ENCODE measurements around the gene NUDT15.

NUDT15 gene

DNA sequence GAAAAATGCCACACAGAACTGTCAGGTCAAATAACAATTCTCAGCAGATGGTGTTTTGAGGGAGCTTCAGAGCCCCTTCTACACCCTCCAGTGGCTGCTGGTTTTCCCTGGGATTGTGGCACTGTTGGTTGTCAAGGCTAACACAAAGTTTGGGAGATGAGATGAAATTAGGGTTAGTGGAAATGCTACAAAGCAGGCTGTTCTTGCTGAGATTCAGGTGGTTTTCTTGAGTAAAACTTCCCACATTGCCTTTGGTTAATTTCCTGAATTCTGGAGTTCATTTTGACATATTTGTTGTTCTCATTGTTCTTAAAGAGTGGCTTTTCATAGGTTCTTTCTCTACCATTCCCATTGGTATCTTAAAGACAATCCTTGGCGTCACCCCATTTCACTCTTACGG lies 35.3 kb downstream of the NUDT15 start:
- no peaks in the 10 kb centered on the region for H3K4me1 ChIP-seq (ENCODE audit: insufficient read depth, poor library complexity, severe bottlenecking)
- peaks cover 93% of the 10 kb centered on the region for H3K36me3 ChIP-seq (ENCODE audit: low read depth)
- no peak for DNase-seq (ENCODE audit: low spot score)
- TF ChIP-seq, protein P1, sequence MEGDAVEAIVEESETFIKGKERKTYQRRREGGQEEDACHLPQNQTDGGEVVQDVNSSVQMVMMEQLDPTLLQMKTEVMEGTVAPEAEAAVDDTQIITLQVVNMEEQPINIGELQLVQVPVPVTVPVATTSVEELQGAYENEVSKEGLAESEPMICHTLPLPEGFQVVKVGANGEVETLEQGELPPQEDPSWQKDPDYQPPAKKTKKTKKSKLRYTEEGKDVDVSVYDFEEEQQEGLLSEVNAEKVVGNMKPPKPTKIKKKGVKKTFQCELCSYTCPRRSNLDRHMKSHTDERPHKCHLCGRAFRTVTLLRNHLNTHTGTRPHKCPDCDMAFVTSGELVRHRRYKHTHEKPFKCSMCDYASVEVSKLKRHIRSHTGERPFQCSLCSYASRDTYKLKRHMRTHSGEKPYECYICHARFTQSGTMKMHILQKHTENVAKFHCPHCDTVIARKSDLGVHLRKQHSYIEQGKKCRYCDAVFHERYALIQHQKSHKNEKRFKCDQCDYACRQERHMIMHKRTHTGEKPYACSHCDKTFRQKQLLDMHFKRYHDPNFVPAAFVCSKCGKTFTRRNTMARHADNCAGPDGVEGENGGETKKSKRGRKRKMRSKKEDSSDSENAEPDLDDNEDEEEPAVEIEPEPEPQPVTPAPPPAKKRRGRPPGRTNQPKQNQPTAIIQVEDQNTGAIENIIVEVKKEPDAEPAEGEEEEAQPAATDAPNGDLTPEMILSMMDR (IDR thresholded peaks at IDR 0.05; ENCODE audit: poor library complexity, severe bottlenecking), result no peak
- ATAC-seq (ENCODE audit: low read depth), result no peak
- H3K4me3 ChIP-seq (ENCODE audit: severe bottlenecking), result no peak overlapping the region
- no peaks in the 10 kb centered on the region for H3K27me3 ChIP-seq (ENCODE audit: insufficient read depth, poor library complexity, severe bottlenecking)
- H3K27ac ChIP-seq (ENCODE audit: poor library complexity, severe bottlenecking), result no peak overlapping the region
- peaks cover 3% of the 10 kb centered on the region for H3K9me3 ChIP-seq (ENCODE audit: severe bottlenecking)

DNA sequence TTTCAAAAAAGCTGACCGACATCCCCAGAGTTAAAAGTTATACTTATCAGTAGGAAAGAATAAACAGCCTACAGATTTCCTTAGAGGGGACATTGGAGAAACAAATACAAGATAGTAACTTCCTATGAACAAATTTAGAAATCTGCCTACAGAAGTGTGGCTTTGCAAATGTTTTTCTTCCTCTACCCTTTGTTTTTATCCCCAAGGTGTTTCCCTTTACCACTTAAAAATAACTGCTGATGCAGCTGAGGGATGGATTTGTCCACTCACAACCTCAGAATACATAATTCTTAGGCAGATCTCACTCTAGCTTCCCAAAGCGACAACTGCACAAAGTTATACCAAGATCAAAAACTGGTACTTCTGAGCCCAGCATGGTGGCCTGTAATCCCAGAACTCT lies 36.5 kb downstream of the NUDT15 start:
- no peak for ATAC-seq (ENCODE audit: low read depth)
- no peaks in the 10 kb centered on the region for H3K27me3 ChIP-seq (ENCODE audit: insufficient read depth, poor library complexity, severe bottlenecking)
- H3K4me3 ChIP-seq (ENCODE audit: severe bottlenecking), result no peak overlapping the region
- TF ChIP-seq, protein P1 (IDR thresholded peaks at IDR 0.05; ENCODE audit: poor library complexity, severe bottlenecking), result no peak
- H3K27ac ChIP-seq (ENCODE audit: poor library complexity, severe bottlenecking), result no peak overlapping the region
- no peak for DNase-seq (ENCODE audit: low spot score)
- H3K36me3 ChIP-seq (ENCODE audit: low read depth), result peaks cover 93% of the 10 kb centered on the region
- H3K4me1 ChIP-seq (ENCODE audit: insufficient read depth, poor library complexity, severe bottlenecking), result no peaks in the 10 kb centered on the region
- peaks cover 3% of the 10 kb centered on the region for H3K9me3 ChIP-seq (ENCODE audit: severe bottlenecking)

DNA sequence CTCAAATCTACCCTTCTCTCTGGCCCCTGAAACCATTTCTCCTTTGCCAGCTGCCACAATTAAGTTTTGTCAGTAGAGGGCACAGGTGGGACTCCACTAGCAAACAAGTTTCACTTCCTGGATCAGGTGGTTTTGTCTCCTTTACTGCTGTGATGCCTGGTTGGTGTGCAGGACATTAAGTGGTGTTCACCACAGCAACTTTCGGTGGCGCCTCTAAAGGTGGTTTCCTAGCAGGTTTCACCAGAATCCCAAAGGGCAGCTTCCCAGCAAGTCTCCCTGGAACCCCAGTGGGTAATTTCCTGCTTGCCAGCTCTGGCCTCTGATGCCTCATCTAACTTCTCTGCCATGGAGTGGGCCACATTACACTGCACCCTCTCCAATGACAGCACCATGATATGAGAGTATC lies 40.7 kb downstream of the NUDT15 start:
- H3K4me1 ChIP-seq (ENCODE audit: insufficient read depth, poor library complexity, severe bottlenecking), result no peaks in the 10 kb centered on the region
- TF ChIP-seq, protein P1 (IDR thresholded peaks at IDR 0.05; ENCODE audit: poor library complexity, severe bottlenecking), result peak; percentile 42
- H3K27me3 ChIP-seq (ENCODE audit: insufficient read depth, poor library complexity, severe bottlenecking), result no peaks in the 10 kb centered on the region
- H3K9me3 ChIP-seq (ENCODE audit: severe bottlenecking), result no peaks in the 10 kb centered on the region
- H3K36me3 ChIP-seq (ENCODE audit: low read depth), result peaks cover 91% of the 10 kb centered on the region
- no peak overlapping the region for H3K27ac ChIP-seq (ENCODE audit: poor library complexity, severe bottlenecking)
- DNase-seq (ENCODE audit: low spot score), result no peak
- no peak overlapping the region for H3K4me3 ChIP-seq (ENCODE audit: severe bottlenecking)
- ATAC-seq (ENCODE audit: low read depth), result no peak

DNA sequence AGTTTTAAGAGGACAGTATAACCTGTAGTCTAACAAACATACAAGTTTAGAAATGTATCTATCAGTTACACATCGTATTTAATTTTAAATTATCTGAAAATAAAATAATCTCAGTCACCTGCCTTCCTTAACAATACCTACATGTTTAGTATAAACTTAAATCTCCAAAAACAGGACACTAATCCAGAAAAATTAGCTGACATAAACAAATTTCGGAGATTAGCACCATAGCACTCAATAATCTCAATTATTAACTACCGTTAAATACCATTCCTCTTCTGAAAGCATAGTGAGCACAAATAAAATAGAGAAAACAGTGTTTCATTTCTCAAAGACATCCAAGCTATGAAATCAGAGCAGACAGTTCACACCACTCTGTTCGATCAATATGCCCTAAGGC lies 44.2 kb downstream of the NUDT15 start:
- no peaks in the 10 kb centered on the region for H3K4me1 ChIP-seq (ENCODE audit: insufficient read depth, poor library complexity, severe bottlenecking)
- no peak overlapping the region for H3K4me3 ChIP-seq (ENCODE audit: severe bottlenecking)
- H3K36me3 ChIP-seq (ENCODE audit: low read depth), result peaks cover 87% of the 10 kb centered on the region
- H3K9me3 ChIP-seq (ENCODE audit: severe bottlenecking), result no peaks in the 10 kb centered on the region
- H3K27ac ChIP-seq (ENCODE audit: poor library complexity, severe bottlenecking), result no peak overlapping the region
- ATAC-seq (ENCODE audit: low read depth), result no peak
- TF ChIP-seq, protein P1 (IDR thresholded peaks at IDR 0.05; ENCODE audit: poor library complexity, severe bottlenecking), result no peak
- no peaks in the 10 kb centered on the region for H3K27me3 ChIP-seq (ENCODE audit: insufficient read depth, poor library complexity, severe bottlenecking)
- no peak for DNase-seq (ENCODE audit: low spot score)

DNA sequence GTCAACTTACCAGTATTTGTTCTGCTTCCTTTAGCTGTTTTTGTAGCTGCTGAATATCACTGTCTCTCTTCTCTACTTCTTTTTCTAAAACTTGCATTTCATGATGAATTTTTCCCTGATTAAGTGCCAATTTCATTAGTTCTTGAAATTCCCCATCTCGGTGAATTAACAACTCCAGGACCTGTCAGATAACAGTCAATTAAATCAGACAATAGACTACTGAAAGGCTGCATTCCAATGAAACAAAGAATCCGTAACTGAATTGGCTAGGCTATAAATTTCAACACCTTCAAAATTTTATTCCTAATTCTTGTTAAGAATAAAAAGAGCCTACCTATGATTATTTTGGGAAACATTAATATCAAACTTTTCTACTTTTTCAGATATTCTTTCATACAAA lies 48.7 kb downstream of the NUDT15 start:
- TF ChIP-seq, protein P1 (IDR thresholded peaks at IDR 0.05; ENCODE audit: poor library complexity, severe bottlenecking), result no peak
- no peaks in the 10 kb centered on the region for H3K27me3 ChIP-seq (ENCODE audit: insufficient read depth, poor library complexity, severe bottlenecking)
- no peak for DNase-seq (ENCODE audit: low spot score)
- H3K4me1 ChIP-seq (ENCODE audit: insufficient read depth, poor library complexity, severe bottlenecking), result no peaks in the 10 kb centered on the region
- ATAC-seq (ENCODE audit: low read depth), result no peak
- H3K27ac ChIP-seq (ENCODE audit: poor library complexity, severe bottlenecking), result no peak overlapping the region
- H3K9me3 ChIP-seq (ENCODE audit: severe bottlenecking), result no peaks in the 10 kb centered on the region
- peaks cover 59% of the 10 kb centered on the region for H3K36me3 ChIP-seq (ENCODE audit: low read depth)
- H3K4me3 ChIP-seq (ENCODE audit: severe bottlenecking), result no peak overlapping the region

All from RWPE2 (cell line).